Measurements from ENCODE around the gene GH1. TPM values are rescaled to one million over a fixed set of nuclear protein-coding genes. Genes with fewer than 3 reads are reported as not detected.

GH1 gene
- total and polyA plus RNA-seq, 9 of the 15 experiments (the other 6 are each of a cell fraction or from before 2014, with no cell fraction given): not detected

DNA sequence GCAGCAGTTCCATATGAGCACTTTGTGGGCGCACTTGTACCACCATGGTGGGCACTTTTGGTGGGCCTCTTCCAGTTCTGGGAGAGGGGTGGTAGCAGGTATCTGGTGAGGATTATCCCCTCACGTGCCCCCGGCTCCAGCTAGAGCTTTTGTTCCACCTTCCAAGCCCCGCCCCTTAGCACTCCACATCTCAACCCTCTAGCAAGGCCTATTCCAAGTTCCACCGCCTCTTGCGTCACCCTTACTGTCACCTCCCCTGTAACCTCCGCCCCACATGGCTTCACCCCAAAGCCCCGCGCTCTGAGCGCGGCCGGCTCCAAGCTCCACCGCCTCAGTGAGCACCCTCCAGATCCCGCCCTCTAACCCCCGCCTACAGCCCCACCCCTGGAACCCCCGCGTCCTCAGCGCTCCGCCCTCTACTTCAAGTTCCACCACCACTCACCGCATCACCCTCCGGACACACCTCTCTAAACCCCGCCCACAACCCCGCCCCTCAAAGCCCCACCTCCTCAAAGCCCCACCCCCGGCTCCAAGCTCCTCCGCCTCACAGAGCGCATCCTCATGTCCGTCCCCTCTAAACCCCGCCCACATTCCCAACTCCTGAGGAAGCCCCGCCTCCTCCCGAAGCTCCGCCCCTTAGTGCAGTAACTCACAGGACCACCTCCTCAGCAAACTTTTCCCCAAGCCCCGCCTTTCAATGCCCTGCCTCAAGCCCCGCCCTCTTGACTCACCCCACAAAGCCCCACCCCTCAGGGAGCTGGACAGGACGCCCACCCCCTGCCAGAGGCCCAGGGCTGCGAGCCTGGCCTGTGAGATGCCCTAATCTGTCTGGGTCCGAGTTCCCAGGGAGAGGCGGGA lies 42.9 kb upstream of the GH1 start (continued):
- TF ChIP-seq ZBTB40 (IDR thresholded peaks at IDR 0.05) (no peak), ZBTB40 (CRISPR knock-in tag; IDR thresholded peaks at IDR 0.05) (no peak), VEZF1 (CRISPR knock-in tag; IDR thresholded peaks at IDR 0.05) (peak; percentile 79), TBP (optimal IDR thresholded peaks at IDR 0.05; ENCODE audit: low read depth, low read length) (peak; percentile 17), CTBP1 (IDR thresholded peaks at IDR 0.05; ENCODE audit: borderline replicate concordance) (0 out of 2 replicates have a peak, but pooled peaks have one; percentile 9), SMAD4 (CRISPR knock-in tag; conservative IDR thresholded peaks at IDR 0.05) (no peak), ZNF184 (CRISPR knock-in tag; IDR thresholded peaks at IDR 0.05) (no peak), TEAD4 (IDR thresholded peaks at IDR 0.05; ENCODE audit: low read length) (no peak), TEAD4 (CRISPR knock-in tag; IDR thresholded peaks at IDR 0.05; ENCODE audit: borderline replicate concordance) (no peak), KLF16 (IDR thresholded peaks at IDR 0.05) (no peak), HNRNPUL1 (IDR thresholded peaks at IDR 0.05; ENCODE audit: low read length) (no peak)
- TF ChIP-seq, protein P1, sequence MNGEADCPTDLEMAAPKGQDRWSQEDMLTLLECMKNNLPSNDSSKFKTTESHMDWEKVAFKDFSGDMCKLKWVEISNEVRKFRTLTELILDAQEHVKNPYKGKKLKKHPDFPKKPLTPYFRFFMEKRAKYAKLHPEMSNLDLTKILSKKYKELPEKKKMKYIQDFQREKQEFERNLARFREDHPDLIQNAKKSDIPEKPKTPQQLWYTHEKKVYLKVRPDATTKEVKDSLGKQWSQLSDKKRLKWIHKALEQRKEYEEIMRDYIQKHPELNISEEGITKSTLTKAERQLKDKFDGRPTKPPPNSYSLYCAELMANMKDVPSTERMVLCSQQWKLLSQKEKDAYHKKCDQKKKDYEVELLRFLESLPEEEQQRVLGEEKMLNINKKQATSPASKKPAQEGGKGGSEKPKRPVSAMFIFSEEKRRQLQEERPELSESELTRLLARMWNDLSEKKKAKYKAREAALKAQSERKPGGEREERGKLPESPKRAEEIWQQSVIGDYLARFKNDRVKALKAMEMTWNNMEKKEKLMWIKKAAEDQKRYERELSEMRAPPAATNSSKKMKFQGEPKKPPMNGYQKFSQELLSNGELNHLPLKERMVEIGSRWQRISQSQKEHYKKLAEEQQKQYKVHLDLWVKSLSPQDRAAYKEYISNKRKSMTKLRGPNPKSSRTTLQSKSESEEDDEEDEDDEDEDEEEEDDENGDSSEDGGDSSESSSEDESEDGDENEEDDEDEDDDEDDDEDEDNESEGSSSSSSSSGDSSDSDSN (IDR thresholded peaks at IDR 0.05; ENCODE audit: borderline replicate concordance in 1 of 2, low read depth in 2 of 2, low read length in 2 of 2): 0 out of 4 replicates have a peak, but pooled peaks have one; percentile 43 to 51
- TF ChIP-seq, protein P2, sequence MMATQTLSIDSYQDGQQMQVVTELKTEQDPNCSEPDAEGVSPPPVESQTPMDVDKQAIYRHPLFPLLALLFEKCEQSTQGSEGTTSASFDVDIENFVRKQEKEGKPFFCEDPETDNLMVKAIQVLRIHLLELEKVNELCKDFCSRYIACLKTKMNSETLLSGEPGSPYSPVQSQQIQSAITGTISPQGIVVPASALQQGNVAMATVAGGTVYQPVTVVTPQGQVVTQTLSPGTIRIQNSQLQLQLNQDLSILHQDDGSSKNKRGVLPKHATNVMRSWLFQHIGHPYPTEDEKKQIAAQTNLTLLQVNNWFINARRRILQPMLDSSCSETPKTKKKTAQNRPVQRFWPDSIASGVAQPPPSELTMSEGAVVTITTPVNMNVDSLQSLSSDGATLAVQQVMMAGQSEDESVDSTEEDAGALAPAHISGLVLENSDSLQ (IDR thresholded peaks at IDR 0.05): peak; percentile 58; the same call in 1 of the 2 replicates

All from K562 (cell line).